Measurements from ENCODE around the gene FDX1. TPM values are rescaled to one million over a fixed set of nuclear protein-coding genes. Genes with fewer than 3 reads are reported as not detected.

FDX1 gene
- polyA plus RNA-seq, 3 donors = 3.9 to 20.2 (median 12.8) TPM

DNA sequence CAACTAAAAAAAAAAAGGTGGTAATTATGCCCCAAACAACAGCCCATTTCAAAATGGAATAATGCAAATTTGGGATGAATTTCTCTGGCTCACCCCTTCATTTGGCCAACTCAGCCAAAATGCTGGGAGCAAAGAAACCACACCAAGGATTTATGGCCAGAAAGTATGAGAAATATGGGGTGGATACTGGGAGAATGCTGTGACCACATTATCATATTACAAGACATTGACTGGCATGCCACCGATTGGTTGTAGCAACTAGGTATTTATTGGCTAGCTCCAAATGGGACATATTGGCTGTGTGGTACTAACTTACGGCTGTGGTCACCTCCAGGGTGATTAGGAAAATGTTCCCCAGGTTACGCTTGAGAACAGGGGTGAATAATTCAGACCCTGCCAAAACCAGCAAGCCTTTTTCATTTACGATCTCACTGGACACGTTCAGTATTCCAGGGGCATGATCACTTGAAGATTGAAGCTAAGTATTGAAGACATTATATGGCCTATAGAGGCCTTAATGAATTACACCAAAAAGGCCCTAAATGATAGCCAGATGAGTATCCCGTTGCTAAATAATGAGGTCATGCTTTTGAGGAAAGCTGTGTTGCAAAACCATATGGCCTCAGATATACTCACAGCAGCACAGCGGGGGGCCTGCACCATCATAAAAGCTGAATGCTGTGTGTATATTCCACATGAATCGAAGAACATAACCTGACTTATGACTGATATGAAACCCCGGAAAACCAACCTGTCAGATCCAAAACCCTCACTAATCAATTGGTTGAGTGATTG lies 3.8 kb upstream of the FDX1 start:
- Histone ChIP-seq H3K4me2 (replicated peaks; ENCODE audit: extremely low read depth, low read length, poor library complexity, severe bottlenecking) (no peak overlapping the region), H3K9me3 (replicated peaks in 1 of 2; ENCODE audit: control insufficient read depth in 1 of 2, insufficient read depth in 1 of 2, low read length in 2 of 2) (no peaks in the 10 kb centered on the region), H3K36me3 (replicated peaks in 1 of 2; ENCODE audit: control insufficient read depth in 1 of 2, insufficient read depth in 2 of 2, low read length in 2 of 2) (no peaks in the 10 kb centered on the region), H4K20me1 (ENCODE audit: insufficient read depth, low read length) (peaks cover 6% of the 10 kb centered on the region), H3K9ac (ENCODE audit: insufficient read depth, low read length, poor library complexity, severe bottlenecking) (no peak overlapping the region), H3K27me3 (ENCODE audit: control insufficient read depth in 2 of 2, insufficient read depth in 2 of 2, low read length in 2 of 2) (no peaks in the 10 kb centered on the region), H3K27ac (ENCODE audit: low read depth in 1 of 2, low read length in 2 of 2) (no peak overlapping the region), H2AFZ (ENCODE audit: insufficient read depth, low read depth, low read length, poor library complexity, severe bottlenecking) (no peak overlapping the region), H3K4me3 (replicated peaks in 1 of 3; ENCODE audit: low read depth in 2 of 3, low read length in 3 of 3) (no peak overlapping the region), H3K4me1 (ENCODE audit: control insufficient read depth in 1 of 2, insufficient read depth in 2 of 2, low read length in 2 of 2) (peaks cover 10 to 14% of the 10 kb centered on the region in 2 donors), H3K79me2 (ENCODE audit: insufficient read depth, low read length) (peaks cover 9% of the 10 kb centered on the region)
- Mint-ChIP-seq H3K4me1 (peaks cover 7% of the 10 kb centered on the region), H3K36me3 (no peaks in the 10 kb centered on the region), H3K4me3 (no peak overlapping the region), H3K27me3 (ENCODE audit: low read depth in 3 of 3) (peaks cover 0 to 1% (median 0%) of the 10 kb centered on the region in 3 donors), H3K9me3 (peaks cover 4 to 14% (median 7%) of the 10 kb centered on the region in 7 donors), H3K27ac (no peak overlapping the region)
- intact Hi-C loops (cut with micrococcal nuclease) = no loop called here
- no peak for DNase-seq
- WGBS (ENCODE audit: insufficient coverage) = 86% methylated on average over 3 of the region's 9 CpGs
- TF ChIP-seq, protein P1, sequence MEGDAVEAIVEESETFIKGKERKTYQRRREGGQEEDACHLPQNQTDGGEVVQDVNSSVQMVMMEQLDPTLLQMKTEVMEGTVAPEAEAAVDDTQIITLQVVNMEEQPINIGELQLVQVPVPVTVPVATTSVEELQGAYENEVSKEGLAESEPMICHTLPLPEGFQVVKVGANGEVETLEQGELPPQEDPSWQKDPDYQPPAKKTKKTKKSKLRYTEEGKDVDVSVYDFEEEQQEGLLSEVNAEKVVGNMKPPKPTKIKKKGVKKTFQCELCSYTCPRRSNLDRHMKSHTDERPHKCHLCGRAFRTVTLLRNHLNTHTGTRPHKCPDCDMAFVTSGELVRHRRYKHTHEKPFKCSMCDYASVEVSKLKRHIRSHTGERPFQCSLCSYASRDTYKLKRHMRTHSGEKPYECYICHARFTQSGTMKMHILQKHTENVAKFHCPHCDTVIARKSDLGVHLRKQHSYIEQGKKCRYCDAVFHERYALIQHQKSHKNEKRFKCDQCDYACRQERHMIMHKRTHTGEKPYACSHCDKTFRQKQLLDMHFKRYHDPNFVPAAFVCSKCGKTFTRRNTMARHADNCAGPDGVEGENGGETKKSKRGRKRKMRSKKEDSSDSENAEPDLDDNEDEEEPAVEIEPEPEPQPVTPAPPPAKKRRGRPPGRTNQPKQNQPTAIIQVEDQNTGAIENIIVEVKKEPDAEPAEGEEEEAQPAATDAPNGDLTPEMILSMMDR (IDR thresholded peaks at IDR 0.05) = no peak

DNA sequence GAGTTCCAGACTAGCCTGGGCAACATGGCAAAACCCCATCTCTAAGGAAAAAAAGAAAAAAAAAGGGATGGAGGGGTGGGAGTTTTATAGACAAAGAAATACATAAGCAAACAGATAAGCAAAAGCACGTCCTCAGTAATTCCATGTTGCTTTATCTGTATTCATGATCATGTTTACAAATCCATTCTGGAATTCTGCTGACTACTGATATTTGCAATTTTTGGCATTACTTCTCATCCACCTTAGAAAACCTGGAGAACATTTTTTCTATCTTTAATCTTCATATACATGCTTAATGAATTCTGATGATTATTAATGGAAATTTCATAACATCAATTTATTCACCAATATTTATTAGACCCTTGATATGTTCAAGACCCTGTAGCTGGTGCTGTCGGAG lies 1.7 kb upstream of the FDX1 start:
- H3K4me3 Mint-ChIP-seq = no peak overlapping the region
- H3K27ac Mint-ChIP-seq = no peak overlapping the region

More for the DNA sequence above, 1.7 kb upstream of the FDX1 start:
- Mint-ChIP-seq H3K9me3 (no peaks in the 10 kb centered on the region), H3K36me3 (peaks cover 0 to 2% of the 10 kb centered on the region in 2 donors), H3K27me3 (ENCODE audit: low read depth in 3 of 3) (no peaks in the 10 kb centered on the region), H3K4me1 (peaks cover 23% of the 10 kb centered on the region)
- intact Hi-C loops (cut with micrococcal nuclease) = no loop called here
- peaks cover 18 to 26% of the 10 kb centered on the region in 2 donors for H3K4me1 ChIP-seq (ENCODE audit: control insufficient read depth in 1 of 2, insufficient read depth in 2 of 2, low read length in 2 of 2)
- DNase-seq = no peak
- TF ChIP-seq, protein P1 (IDR thresholded peaks at IDR 0.05) = no peak
- H3K9ac ChIP-seq (ENCODE audit: insufficient read depth, low read length, poor library complexity, severe bottlenecking) = no peak overlapping the region
- no peaks in the 10 kb centered on the region for H3K9me3 ChIP-seq (replicated peaks in 1 of 2; ENCODE audit: control insufficient read depth in 1 of 2, insufficient read depth in 1 of 2, low read length in 2 of 2)
- no peak overlapping the region for H3K4me2 ChIP-seq (replicated peaks; ENCODE audit: extremely low read depth, low read length, poor library complexity, severe bottlenecking)
- H3K27me3 ChIP-seq (ENCODE audit: control insufficient read depth in 2 of 2, insufficient read depth in 2 of 2, low read length in 2 of 2) = no peaks in the 10 kb centered on the region
- no CpG with 5 or more reads among the region's 2 CpGs for whole genome bisulfite sequencing (ENCODE audit: insufficient coverage)
- H3K79me2 ChIP-seq (ENCODE audit: insufficient read depth, low read length) = peaks cover 30% of the 10 kb centered on the region
- H3K27ac ChIP-seq (ENCODE audit: low read depth in 1 of 2, low read length in 2 of 2) = no peak overlapping the region
- H3K36me3 ChIP-seq (replicated peaks in 1 of 2; ENCODE audit: control insufficient read depth in 1 of 2, insufficient read depth in 2 of 2, low read length in 2 of 2) = no peaks in the 10 kb centered on the region
- no peak overlapping the region for H3K4me3 ChIP-seq (replicated peaks in 1 of 3; ENCODE audit: low read depth in 2 of 3, low read length in 3 of 3)
- peaks cover 21% of the 10 kb centered on the region for H4K20me1 ChIP-seq (ENCODE audit: insufficient read depth, low read length)
- H2AFZ ChIP-seq (ENCODE audit: insufficient read depth, low read depth, low read length, poor library complexity, severe bottlenecking) = no peak overlapping the region

All from CD14-positive monocyte (primary cell).